Activated CD4-positive, CD25-positive, alpha-beta regulatory T cell treated with anti-CD3 and anti-CD28 coated beads, Interleukin-2, amount 50 U/mL, for 16 hours (primary cell): ENCODE results near the gene LIPA.
"Not testable (repeated sequence)": the region's sequence is repeated elsewhere in the genome, so short reads cannot be mapped to it uniquely, and the experiment has no call there.

Source experiments
- DNase-seq: peaks from one replicate; pipeline ENCODE4 v3.0.0-alpha.2; 2020; ENCODE audit warnings: low read depth, low spot score

The LIPA gene

DNA sequence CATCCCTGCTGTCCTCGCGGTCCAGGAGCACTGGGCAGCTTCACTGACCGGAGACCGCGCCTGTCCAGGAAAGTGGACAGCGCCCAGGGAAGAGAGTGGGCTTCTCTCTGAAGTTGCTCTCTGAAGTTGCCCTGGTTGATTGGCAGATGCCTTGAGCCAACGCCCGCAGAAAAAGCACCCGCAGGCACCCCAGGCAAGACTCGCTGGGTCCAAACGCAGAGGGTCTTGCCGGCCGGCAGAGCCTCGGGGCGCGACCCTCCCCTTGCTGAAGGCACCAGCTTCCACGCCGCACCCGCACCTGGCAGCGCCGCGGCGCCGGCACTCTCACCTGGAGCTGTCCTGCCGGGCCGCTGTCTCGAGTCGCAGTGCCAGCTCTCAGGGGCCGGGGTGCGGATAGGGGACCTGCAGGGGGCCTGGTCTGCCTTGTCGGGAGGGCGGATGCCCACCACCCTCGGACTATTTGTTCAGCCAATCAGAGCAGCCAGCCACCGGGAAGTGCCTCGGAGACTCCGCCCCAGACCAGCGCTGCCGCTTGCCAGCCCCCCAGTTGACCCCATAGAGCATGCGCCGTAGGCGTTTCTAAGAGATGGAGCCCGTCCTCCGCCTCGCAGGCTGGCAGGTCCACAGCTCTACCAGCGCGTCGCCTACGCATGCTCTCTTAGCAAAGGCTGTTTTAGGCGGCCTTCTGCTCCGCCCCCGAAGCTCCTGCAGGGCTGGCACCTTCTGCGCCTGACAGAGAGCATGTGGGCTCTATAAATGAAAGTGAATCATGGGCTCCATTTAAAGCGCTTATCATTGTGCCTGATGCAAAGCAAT, at the start of gene LIPA:
LIPA (minus strand) TSS at position 367 of the 816 bp plus-strand sequence. CDS start 4,127 bp downstream, outside the sequence.
- DNase-seq = peak; percentile 89

DNA sequence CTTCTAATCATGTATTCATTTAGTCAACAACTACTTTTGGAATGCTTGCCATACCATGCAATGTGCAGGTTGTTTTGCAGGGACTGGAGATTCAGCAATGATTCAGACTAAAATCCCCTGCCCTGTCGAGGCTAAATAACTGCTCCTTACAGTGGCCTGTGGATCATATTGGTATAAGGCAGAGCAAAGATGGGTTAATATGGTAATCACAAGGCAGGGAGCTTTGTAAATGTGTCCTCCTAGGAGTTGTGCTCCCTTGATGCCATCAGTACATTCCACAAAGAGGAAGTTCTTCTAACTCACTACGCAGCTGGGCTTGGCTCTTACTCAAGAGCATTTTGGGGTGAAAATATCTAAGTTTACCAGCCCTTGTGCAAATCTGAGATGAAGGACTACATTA, 49.7 kb upstream of the LIPA start:
- DNase-seq = no peak

DNA sequence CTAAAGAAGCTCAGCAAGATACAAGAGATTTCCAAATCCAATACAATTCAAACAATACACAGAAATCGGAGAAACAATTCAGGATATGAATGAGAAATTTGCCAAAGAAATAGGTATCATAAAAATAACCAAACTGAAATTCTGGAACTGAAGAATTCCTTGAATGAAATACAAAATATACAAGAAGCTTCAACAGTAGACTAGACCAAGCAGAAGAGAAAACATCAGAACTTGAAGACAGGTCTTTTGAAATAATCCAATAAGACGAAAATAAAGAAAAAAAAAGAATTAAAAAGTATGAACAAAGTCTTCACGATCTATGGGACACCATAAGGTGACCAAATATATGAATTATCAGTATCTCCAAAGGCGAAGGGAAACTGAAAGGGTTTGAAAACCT, 47.5 kb upstream of the LIPA start:
- no peak for DNase-seq

GRCh38 chr10:89297791-89298190, 46.2 kb upstream of the LIPA start:
- DNase-seq = no peak

GRCh38 chr10:89297356-89297755, 45.8 kb upstream of the LIPA start:
- DNase-seq = no peak

GRCh38 chr10:89296220-89296648, 44.7 kb upstream of the LIPA start:
- no peak for DNase-seq

DNA sequence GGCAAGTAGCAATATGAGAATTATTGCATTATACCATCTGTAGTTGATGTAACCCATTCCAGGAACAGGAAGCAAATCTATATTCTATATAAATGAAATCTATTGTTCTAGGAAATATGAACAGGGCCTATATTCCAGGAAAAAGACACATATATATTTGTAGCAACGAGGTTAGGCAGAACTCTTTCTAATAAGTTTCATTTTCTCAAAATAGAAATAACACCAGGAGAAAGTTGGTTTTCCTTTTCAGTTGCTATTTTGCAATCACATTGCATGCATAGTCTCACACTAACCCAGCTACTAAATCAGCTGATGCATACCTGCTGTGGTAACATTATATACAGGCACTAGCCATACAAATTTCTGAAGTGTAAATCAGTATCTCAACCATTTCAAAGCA, 44.0 kb upstream of the LIPA start:
- DNase-seq = no peak

GRCh38 chr10:89294721-89295239, 43.2 kb upstream of the LIPA start:
- DNase-seq = no peak

GRCh38 chr10:89285303-89285702, 33.7 kb upstream of the LIPA start:
- not testable (repeated sequence) for DNase-seq

DNA sequence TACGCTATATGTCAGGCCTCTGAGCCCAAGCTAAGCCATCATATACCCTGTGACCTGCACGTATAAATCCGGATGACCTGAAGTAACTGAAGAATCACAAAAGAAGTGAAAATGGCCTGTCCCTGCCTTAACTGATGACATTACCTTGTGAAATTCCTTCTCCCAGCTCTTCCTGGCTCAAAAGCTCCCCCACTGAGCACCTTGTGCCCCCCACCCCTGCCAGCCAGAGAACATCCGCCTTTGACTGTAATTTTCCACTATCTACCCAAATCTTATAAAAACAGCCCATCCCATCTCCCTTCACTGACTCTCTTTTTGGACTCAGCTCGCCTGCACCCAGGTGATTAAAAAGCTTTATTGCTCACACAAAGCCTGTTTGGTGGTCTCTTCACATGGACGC, 33.1 kb upstream of the LIPA start:
- DNase-seq = not testable (repeated sequence)

DNA sequence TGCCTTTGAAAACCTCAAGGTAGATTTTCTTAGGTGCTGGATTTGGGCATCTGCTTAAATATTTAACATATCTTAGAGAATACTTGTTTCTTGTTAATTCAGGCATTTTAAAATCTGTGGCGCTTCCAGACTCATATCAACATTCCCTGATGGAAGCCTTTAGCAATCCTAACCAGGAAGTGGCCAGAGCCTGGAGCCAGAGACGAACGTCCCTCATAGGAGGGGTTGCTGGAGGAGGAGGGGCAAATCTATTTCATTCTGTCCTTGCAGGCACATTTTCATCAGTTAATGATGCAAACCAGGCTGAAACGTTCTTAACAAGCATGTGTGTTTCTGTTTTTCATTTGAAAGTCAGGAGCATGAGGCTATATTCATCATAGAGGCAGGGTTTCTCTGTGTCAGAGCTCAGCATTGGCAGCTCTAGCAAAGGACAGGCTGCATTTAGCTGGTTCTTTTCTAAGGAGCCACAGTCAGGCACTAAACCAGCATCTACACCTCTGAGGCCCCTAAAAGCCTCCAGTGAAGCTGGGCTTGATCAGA, 32.4 kb upstream of the LIPA start:
- no peak for DNase-seq

- no peak for DNase-seq
Measured at GRCh38 chr10:89283025-89283935, 31.7 kb upstream of the LIPA start.

- DNase-seq = no peak
Measured at GRCh38 chr10:89281606-89282395, 30.2 kb upstream of the LIPA start.

GRCh38 chr10:89280508-89280907, 28.9 kb upstream of the LIPA start:
- DNase-seq = no peak

DNA sequence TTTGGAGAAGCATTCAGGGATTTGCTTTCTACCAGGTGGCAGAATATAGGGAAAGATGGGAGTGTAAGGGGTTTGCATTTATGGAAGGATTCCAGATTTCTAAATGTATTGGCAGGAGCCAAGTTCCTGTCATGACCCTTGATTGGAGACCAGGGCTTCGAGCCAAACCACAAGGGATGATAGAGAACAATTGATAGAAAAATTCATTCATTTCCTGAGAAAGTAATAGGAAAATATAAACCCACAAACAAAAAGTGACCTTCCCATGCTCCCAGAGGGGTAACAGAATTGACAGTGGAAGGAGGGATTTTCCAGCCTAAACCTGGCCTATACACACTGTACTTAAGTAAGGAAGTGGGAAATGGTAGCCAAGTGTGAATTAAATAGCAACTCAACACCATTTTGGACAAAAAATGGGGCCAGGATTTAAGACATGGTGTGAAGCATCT, 27.9 kb upstream of the LIPA start:
- DNase-seq = no peak

- DNase-seq = no peak
Measured at GRCh38 chr10:89278900-89279392, 27.4 kb upstream of the LIPA start.

- DNase-seq = no peak
Measured at GRCh38 chr10:89278034-89278535, 26.5 kb upstream of the LIPA start.

GRCh38 chr10:89275383-89275782, 23.8 kb upstream of the LIPA start:
- no peak for DNase-seq

DNA sequence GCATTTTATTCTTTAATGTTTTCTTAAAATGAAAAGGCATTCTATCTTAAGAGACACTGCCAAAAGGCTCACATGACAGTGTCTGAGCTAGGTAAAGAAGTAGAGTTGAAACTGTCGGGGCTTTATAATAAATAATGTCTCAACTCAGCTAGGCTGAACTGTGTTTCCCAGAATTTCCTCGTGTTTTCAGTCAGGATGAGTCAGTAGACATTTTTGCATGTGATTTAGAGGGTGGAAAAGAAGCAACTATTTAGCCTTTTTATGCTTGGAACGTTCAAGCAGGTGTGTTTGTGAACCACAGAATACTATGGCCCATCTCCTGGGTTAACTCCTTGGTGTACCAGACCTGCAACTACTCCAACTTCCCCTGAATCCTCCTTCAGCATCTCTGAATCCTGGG, 23.4 kb upstream of the LIPA start:
- no peak for DNase-seq

- DNase-seq = no peak
Measured at GRCh38 chr10:89273680-89274079, 22.1 kb upstream of the LIPA start.

- no peak for DNase-seq
Measured at GRCh38 chr10:89271532-89271931, 20.0 kb upstream of the LIPA start.
